Epithelial cell of proximal tubule (primary cell): Measurements from ENCODE around the gene STRBP. TPM values are rescaled to one million over a fixed set of nuclear protein-coding genes. Genes with fewer than 3 reads are reported as not detected.

Source experiments
- DNase-seq: peaks from one replicate; pipeline ENCODE4 v3.0.0-alpha.2; 2011; ENCODE audit warnings: low read depth
- H3K4me3 ChIP-seq: 2 replicates; pipeline ENCODE4 v1.5.1; 2011; ENCODE audit warnings: low read depth, mild to moderate bottlenecking, low read length
- total RNA-seq: library from RNA; depleted of rRNA; stranded (reverse); fragments of >200 nt; gene quantifications from 2 replicates; pipeline ENCODE4 v1.2.3, GENCODE V29; 2015
- TF ChIP-seq, protein P1 (sequence below): conservative IDR thresholded peaks from 2 replicates; pipeline ENCODE4 v1.5.1; 2012; ENCODE audit warnings: low read depth, mild to moderate bottlenecking, low read length

STRBP gene
- total RNA-seq, 1 donor from 2014 or later = 18.2 TPM

DNA sequence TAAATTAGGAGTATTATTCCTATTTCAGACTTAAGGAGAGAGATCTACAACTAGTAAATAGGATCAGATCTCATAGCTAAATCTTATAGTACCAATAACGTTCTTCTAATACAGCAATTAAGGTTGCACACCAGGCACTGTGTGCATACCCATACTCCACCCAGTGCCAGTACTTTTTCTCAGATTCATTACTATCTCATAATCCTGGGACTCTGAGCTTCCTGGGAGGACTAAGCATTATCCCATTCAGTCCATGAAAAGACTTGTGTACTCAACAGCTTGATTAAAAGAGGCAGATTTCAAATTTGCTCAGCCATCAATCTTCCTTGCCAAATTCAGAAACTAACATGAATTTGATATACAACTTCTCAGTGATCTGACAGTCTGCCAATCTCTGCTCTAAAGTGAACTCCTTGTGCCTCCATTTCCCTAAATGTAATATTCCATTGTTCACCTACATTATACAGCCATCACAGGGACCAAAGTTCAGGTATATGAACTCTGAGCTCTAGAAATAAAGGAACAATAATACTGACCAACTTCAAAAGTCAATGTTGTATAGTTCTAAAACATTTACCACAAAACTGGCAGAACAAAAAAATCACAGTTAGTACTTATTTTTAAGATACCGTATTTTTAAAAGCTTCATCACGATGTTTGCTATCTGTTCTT lies 7.2 kb downstream of the STRBP start:
- TF ChIP-seq, protein P1, sequence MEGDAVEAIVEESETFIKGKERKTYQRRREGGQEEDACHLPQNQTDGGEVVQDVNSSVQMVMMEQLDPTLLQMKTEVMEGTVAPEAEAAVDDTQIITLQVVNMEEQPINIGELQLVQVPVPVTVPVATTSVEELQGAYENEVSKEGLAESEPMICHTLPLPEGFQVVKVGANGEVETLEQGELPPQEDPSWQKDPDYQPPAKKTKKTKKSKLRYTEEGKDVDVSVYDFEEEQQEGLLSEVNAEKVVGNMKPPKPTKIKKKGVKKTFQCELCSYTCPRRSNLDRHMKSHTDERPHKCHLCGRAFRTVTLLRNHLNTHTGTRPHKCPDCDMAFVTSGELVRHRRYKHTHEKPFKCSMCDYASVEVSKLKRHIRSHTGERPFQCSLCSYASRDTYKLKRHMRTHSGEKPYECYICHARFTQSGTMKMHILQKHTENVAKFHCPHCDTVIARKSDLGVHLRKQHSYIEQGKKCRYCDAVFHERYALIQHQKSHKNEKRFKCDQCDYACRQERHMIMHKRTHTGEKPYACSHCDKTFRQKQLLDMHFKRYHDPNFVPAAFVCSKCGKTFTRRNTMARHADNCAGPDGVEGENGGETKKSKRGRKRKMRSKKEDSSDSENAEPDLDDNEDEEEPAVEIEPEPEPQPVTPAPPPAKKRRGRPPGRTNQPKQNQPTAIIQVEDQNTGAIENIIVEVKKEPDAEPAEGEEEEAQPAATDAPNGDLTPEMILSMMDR = no peak
- no peak overlapping the region for H3K4me3 ChIP-seq
- no peak for DNase-seq

GRCh38 chr9:123260340-123260739 lies 8.0 kb downstream of the STRBP start:
- TF ChIP-seq, protein P1 = no peak
- no peak overlapping the region for H3K4me3 ChIP-seq
- DNase-seq = no peak

GRCh38 chr9:123257276-123257675 lies 11.1 kb downstream of the STRBP start:
- TF ChIP-seq, protein P1 = no peak
- H3K4me3 ChIP-seq = no peak overlapping the region
- DNase-seq = no peak

GRCh38 chr9:123255718-123256117 lies 12.7 kb downstream of the STRBP start:
- no peak for DNase-seq
- no peak overlapping the region for H3K4me3 ChIP-seq
- TF ChIP-seq, protein P1 = no peak

- DNase-seq = no peak
- TF ChIP-seq, protein P1 = no peak
- no peak overlapping the region for H3K4me3 ChIP-seq
Observed at GRCh38 chr9:123253204-123253603, 15.2 kb downstream of the STRBP start.

DNA sequence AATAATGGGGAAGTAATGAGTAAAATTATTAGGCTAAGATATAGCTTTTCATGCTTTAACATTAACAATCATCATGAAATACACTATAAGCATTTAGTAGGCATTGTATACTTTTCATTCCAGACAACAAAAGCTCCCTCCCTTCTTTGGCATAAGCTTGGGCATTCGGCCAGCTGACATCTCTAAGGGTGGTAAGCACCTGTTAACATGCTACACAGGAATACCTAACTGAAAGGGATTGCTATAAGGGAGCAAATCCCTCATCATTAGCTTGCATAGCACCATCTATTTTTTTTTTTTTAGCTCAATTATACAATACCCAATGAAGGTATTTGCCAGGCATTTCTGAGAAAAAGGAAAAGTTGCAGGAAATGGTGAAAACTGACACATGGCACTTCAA lies 16.6 kb downstream of the STRBP start:
- TF ChIP-seq, protein P1 = no peak
- H3K4me3 ChIP-seq = no peak overlapping the region
- DNase-seq = no peak

GRCh38 chr9:123251324-123251723 lies 17.1 kb downstream of the STRBP start:
- H3K4me3 ChIP-seq = no peak overlapping the region
- no peak for DNase-seq
- TF ChIP-seq, protein P1 = no peak
